Measurements from ENCODE around the gene THEM4. TPM values are rescaled to one million over a fixed set of nuclear protein-coding genes. Genes with fewer than 3 reads are reported as not detected.

THEM4 gene
- total and polyA plus RNA-seq, 7 donors, result 10.1 to 20.4 (median 13.8) TPM

DNA sequence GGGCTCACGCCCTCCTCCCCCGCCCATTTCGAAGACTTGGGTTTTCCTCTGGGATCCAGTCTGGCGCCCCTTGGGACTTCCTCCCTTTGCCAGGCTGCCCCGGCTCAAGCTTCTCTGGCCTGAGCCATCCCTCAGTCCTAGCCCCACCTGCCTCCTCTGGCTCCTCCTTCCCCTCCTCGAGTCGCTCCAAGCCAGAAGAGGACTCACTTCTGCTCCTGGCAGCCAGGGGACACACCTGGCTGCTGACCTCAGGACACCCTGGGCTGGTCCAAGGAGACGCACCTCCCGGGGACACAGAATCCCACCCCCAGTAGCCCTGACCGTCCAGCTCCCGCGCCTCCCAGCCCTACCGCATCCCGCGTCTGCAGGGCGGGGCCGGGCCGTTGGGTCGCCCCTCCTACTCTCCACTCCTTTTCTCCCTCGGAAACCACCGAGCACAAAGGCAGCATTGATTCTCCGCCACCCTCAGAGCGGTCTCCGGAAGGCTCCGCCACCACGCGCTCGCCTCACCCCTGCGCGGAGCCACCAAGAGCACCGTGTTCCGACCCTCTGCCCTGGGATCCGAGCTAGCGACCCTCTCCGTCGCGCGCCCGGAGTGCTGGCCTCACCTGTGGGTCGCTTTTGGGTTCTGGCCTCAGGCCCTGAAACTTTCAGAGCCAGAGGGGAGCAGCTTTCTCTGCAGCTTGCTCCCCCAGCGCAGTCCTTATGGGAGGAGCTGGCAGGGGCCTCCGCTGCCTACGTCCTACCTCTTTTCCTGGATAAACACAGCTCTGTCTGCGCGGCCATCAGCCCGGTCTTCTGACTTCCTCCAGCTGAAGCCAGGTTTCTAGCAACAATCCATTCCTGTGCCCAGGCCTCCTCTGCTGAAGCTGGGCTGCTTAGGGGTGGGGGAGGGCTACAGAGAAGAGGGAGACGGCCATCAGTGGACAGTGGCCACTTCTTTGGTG lies 69.6 kb downstream of the THEM4 start, which contains the start of gene C2CD4D:
TSS of gene C2CD4D (minus strand) at position 364 of the 947 bp plus-strand sequence. CDS start 831 bp downstream, outside the sequence.
- Histone ChIP-seq H3K4me3 (peak within 1 kb of the TSS; percentile 70), H3K36me3 (ENCODE audit: insufficient read depth in 1 of 2, low read depth in 1 of 2) (no peaks in the 10 kb centered on the region), H3K9me3 (no peaks in the 10 kb centered on the region), H3K4me1 (no peaks in the 10 kb centered on the region), H3K27me3 (ENCODE audit: insufficient read depth in 3 of 3, low read length in 2 of 3) (peaks cover 0 to 28% (median 17%) of the 10 kb centered on the region in 3 donors), H3K27ac (no peak within 1 kb of the TSS)
- TF ChIP-seq, protein P1, sequence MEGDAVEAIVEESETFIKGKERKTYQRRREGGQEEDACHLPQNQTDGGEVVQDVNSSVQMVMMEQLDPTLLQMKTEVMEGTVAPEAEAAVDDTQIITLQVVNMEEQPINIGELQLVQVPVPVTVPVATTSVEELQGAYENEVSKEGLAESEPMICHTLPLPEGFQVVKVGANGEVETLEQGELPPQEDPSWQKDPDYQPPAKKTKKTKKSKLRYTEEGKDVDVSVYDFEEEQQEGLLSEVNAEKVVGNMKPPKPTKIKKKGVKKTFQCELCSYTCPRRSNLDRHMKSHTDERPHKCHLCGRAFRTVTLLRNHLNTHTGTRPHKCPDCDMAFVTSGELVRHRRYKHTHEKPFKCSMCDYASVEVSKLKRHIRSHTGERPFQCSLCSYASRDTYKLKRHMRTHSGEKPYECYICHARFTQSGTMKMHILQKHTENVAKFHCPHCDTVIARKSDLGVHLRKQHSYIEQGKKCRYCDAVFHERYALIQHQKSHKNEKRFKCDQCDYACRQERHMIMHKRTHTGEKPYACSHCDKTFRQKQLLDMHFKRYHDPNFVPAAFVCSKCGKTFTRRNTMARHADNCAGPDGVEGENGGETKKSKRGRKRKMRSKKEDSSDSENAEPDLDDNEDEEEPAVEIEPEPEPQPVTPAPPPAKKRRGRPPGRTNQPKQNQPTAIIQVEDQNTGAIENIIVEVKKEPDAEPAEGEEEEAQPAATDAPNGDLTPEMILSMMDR (IDR thresholded peaks at IDR 0.05), result no peak
- intact Hi-C loops (cut with DNase I), result loop anchor here (5.0 to 10.0 kb wide), 8 partner anchors 47 to 375 kb away; partner anchors contain the start of genes MRPL9 (in 2 of the 2), TDRKH (in 1 of the 2) and TUFT1 (in 1 of the 2)
- DNase-seq (no peak), ATAC-seq (no peak)
- WGBS, 3 donors, result 26 to 37% (median 34%) methylated on average over 40 to 47 of the region's 47 CpGs

DNA sequence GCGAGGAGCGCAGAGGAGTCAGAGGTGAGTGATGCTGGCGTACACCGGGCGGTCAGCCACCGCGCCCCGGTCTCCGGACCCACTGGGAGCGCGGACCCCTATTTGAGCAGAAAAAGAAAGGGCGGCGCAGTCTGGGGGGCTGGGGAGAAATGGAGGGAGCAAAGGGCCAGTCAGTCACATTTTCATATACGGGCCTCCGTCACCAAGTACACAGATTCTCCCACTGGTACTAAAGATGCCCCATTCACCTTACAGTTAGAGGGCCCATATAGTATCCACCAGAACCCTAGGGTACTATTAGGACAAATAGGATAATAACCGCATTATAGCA lies 70.3 kb downstream of the THEM4 start:
- ATAC-seq (no peak), DNase-seq (no peak)
- Histone ChIP-seq H3K36me3 (ENCODE audit: insufficient read depth in 1 of 2, low read depth in 1 of 2) (no peaks in the 10 kb centered on the region), H3K9me3 (no peaks in the 10 kb centered on the region), H3K4me1 (no peaks in the 10 kb centered on the region), H3K27ac (no peak overlapping the region), H3K4me3 (peak overlapping the region; percentile 70), H3K27me3 (ENCODE audit: insufficient read depth in 3 of 3, low read length in 2 of 3) (peaks cover 0 to 28% (median 17%) of the 10 kb centered on the region in 3 donors)
- TF ChIP-seq, protein P1 (IDR thresholded peaks at IDR 0.05), result no peak
- 28 to 54% (median 46%) methylated on average over 16 of the region's 16 CpGs for WGBS, 3 donors
- intact Hi-C loops (cut with DNase I), result loop anchor here (5.0 to 10.0 kb wide), 8 partner anchors 47 to 374 kb away; partner anchors contain the start of genes MRPL9 (in 2 of the 2), TDRKH (in 1 of the 2) and TUFT1 (in 1 of the 2)

DNA sequence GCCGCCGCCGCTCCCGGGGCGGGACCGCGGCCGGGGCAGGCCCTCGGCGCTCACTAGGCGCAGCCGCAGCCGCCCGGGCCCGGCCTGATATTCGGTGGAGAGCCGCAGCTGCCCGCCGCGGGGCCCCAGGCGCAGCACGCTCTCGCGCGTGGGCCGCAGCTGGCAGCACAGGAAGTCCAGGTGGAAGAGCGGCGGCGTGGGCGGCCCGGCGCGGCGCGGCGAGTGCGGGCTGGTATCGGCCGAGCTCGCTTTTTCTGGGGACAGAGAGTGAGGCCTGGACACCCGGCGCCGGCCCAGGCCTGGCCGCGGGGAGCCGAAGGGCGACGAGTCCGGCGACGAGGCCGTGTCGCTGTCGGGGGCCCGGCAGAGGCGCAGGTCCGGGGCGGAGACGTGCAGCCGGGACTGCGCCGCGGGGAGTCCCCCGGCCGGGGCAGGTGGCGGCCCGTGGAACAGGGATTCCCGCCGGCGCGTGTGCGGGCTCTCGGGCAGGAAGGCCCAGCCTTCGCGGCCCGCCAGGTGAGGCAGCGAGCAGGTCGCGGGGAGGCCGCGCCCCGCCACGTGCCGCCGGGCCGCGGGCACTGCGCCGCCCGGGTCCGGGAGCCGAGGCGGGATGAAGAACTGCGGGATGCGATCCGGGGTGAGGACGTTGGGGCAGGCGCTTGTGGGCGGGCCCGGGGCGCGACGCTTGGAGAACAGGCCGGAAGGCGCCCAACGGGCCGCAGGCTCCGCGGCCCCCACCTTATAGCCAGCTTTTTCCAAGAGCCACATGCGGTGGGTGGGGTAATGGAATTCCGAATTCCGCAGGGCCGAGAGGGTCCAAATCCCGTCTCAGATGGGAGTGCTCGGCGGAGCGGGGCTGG lies 70.9 kb downstream of the THEM4 start:
- Histone ChIP-seq H3K4me3 (peak overlapping the region; percentile 70), H3K36me3 (ENCODE audit: insufficient read depth in 1 of 2, low read depth in 1 of 2) (no peaks in the 10 kb centered on the region), H3K27me3 (ENCODE audit: insufficient read depth in 3 of 3, low read length in 2 of 3) (peaks cover 0 to 28% (median 17%) of the 10 kb centered on the region in 3 donors), H3K9me3 (no peaks in the 10 kb centered on the region), H3K4me1 (peaks cover 3% of the 10 kb centered on the region), H3K27ac (no peak overlapping the region)
- 3 to 6% (median 4%) methylated on average over 84 to 117 of the region's 117 CpGs for WGBS, 3 donors
- ATAC-seq (peak; percentile 40 to 48 (median 44)), DNase-seq (peak in 1 of 2 donors; percentile 41)
- TF ChIP-seq, protein P1 (IDR thresholded peaks at IDR 0.05), result no peak
- intact Hi-C loops (cut with DNase I), result loop anchor here (5.0 to 10.0 kb wide), 8 partner anchors 46 to 374 kb away; partner anchors contain the start of genes MRPL9 (in 2 of the 2), TDRKH (in 1 of the 2) and TUFT1 (in 1 of the 2)

DNA sequence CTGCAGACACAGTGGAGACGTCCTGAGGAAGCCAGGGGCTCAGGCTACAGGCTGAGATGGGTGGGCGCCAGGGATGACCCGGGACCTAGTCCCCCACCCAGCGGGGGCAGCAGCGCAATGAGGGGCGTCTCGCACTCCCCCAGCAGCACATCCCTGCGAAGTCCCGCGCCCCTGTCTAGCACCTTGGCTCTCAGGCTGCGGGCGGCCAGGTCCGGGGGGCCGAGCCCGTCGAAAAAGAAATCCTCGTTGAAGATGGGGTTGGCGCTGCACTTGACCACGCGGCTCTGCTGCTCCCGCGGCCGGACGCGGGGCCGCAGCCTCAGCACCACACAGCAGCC lies 71.5 kb downstream of the THEM4 start:
- DNase-seq (peak in 1 of 2 donors; percentile 57), ATAC-seq (no peak)
- H3K9me3 ChIP-seq, result no peaks in the 10 kb centered on the region
- peak overlapping the region; percentile 70 for H3K4me3 ChIP-seq
- peaks cover 0 to 28% (median 17%) of the 10 kb centered on the region in 3 donors for H3K27me3 ChIP-seq (ENCODE audit: insufficient read depth in 3 of 3, low read length in 2 of 3)
- TF ChIP-seq, protein P1 (IDR thresholded peaks at IDR 0.05), result no peak
- intact Hi-C loops (cut with DNase I), result loop anchor here (5.0 to 10.0 kb wide), 8 partner anchors 46 to 373 kb away; partner anchors contain the start of genes MRPL9 (in 2 of the 2), TDRKH (in 1 of the 2) and TUFT1 (in 1 of the 2)
- H3K27ac ChIP-seq, result no peak overlapping the region
- no peaks in the 10 kb centered on the region for H3K36me3 ChIP-seq (ENCODE audit: insufficient read depth in 1 of 2, low read depth in 1 of 2)
- WGBS, 3 donors, result 7 to 13% (median 10%) methylated on average over 24 to 26 of the region's 26 CpGs
- peaks cover 7% of the 10 kb centered on the region for H3K4me1 ChIP-seq
